Stimulated activated CD4-positive, alpha-beta T cell treated with anti-CD3 and anti-CD28 coated beads, Interleukin-2, amount 100 ng/mL, for 24 hours (primary cell): ENCODE measurements around the gene NACA2.
"Not testable (repeated sequence)": the region's sequence is repeated elsewhere in the genome, so short reads cannot be mapped to it uniquely, and the experiment has no call there.

ENCODE experiments used
- DNase-seq, 2 donors: peaks; one replicate each; pipeline ENCODE4 v3.0.0-alpha.2; 2020

NACA2 gene

DNA sequence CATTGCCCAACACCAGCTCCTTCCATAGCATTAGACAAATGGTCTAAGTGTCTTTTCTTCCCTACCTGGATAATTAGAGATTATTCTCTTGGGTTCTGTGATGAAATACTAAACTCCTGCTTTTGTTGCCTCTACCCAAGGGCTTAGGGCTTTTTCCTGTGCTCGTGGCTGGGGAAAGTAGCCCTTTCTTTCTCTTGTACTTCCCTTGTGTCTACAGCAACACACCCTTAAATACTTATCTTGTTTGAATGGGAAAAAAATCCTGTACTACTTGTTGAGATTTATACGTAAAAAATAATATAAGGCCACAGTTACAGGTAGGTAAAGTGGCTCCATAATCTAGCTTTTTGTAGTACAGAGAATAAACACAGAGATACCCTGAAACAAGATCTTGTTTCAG, 7.0 kb upstream of the NACA2 start:
- DNase-seq: no peak

DNA sequence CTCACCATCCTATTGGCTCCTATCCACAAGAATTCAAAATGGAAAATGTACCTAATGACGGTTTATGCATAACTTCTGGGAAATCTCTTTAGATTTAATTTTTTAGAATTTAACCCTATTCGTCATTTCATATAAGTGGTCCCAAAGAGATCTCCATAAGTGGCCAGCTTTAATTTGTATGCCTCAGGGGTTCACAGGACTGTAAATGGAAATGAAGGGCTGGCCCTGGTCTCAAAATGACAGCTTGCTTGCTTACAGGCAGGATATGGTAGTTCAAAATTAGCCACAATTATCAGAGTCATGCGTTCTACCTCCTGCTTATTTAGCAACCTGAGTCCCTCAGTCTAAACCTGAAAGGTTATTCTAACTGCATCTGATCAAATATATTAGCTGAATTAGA, 6.6 kb upstream of the NACA2 start:
- no peak for DNase-seq

DNA sequence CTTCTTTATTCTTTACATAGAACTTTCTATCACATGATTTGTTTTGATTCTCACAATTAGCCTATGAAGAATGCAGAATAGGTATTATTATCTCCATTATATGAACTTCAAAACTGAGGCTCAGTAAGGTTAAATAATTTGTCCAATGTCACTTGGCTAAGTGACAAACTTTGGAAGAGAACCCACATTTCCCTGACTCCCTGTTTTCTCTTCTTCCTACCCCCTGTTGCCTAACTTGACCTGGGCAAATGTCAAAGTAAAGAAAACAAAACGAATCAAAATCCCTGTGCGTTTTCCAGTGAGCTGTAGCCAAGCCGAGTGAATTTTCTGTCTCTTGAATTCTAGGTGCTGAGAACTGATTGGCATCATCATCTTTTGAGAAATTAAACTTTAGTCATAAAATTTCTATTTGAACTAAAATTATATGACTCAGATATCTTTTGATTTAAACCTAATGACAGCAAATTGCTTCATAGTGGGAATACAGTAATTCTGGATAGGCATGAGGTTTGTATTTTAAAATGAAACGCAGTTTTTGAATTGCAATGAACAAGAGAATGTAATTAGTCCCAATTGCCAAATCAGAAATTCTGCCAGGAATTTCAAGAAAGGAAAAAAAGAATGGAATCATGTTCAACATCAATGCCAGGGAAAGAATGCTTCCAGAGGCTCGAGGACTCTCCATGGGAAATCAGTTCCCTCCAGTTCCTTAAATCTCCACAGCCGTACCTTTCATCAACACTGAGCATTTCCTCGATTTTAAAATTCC, 4.6 kb upstream of the NACA2 start:
- no peak for DNase-seq

DNA sequence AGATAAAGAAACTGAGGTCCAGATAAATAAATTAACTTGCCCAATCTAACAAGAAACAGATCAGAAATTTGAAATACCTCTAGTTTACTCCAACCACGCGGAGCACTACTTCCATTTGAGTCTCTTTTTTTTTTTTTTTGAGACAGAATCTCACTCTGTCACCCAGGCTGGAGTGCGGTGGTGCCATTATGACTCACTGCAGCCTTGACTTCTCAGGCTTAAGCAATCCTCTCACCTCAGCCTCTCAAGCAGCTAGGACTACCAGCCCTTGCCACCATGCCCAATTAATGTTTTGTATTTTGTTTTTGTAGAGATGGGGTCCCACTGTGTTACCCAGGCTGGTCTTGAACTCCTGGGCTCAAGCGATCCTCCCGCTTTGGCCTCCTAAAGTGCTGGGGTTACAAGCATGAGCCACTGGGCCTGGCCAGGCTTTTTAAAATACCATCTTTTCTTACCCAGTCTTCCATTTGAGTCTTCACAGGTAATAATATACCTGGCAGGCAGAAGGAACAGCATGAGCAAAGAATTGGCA, 3.3 kb upstream of the NACA2 start:
- no peak for DNase-seq

DNA sequence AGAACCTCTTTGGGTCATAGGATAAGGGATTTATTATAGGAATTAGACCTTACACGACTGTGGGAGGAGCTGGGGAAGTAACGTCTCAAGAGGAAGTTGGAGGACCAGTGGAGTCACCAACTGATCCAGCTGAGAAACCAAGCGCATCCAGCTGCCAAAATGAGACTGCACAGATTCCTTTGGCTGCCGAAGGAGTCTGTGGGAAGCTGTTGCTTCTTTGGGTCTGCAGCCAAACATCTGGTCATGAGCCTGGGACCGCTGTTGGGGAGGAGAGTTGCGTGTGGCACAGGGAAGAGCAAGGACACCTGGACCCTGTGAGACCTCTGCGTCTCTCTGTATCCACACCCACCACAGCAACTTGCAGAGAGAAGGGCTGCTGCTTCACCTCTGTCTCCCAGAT, 2.4 kb upstream of the NACA2 start:
- no peak for DNase-seq

DNA sequence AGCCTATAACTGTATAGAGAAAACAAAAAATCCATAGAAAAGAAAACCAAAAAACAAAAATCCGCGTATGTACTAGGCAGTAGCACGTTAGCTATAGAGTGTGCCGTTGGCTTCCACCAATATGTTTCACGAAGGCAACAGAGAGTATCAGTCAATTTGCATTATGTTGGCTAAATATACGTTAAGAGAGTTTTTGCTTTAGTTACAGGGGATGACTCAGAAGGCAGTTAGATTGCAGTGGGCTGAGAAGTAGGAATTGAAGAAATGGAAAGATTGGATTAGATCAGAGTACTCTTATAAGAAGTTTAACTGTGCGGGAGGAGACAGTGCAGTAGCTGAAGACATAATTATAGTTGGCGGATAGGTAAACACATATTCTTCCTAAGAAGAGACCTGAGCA, 911 bp upstream of the NACA2 start:
- no peak for DNase-seq

DNA sequence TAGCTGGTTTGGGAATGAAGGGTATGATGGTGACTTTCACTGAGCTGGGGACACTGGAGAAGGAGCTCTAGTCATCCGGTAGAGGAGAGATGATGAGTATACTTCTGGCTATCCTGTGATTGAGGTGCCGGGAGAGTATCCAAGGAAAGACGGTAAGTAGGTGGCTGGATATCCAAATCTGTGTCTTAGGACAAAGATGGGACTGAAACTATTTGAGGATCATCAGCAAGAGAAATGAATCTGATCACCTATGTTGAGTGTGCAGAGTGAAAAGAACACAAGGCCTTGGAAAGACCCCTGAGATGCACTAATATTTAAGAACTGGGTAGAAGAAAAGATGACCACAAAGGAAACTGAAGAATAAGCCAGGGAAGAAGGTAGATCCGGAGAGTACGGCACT, 1.0 kb downstream of the NACA2 start:
- no peak for DNase-seq

DNA sequence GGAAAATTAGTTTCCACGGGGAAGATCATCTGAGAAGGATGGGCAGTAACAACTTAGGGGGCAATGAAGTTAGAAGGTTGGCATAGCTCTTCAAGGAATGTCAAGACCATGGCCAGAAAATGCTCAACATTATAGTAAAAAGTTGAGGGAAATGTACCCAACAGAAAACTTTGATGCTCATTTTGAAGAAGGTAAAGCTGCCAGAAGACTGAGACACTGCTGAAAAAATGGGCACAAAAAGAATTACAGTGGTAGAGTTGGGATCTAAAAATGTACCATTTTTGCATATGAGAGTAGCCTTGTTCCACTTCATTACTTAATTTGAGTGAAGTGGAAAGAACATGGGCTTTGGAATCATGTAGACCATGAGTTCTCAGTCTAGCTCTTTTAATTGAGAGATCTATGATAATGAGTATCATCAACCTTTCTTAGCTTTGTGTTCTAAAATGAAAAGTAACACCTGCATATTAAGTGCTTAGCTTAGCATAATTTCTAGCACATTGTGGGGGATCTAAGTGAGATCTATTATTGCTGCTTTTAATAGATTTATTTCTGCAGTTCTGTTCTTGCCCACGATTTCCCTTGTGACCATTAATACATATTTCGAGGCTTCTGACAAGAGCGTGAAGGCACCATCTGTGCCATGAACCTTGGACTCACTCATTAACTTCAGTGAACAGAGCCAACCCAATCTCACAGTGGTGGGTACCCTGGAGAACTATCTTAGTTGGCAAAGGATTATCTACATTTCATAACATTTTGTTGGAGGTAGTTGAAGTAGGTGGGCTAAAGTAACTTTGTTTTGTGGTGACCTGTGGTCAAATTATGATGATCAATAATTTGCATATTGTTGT, 3.0 kb downstream of the NACA2 start:
- DNase-seq: no peak

DNA sequence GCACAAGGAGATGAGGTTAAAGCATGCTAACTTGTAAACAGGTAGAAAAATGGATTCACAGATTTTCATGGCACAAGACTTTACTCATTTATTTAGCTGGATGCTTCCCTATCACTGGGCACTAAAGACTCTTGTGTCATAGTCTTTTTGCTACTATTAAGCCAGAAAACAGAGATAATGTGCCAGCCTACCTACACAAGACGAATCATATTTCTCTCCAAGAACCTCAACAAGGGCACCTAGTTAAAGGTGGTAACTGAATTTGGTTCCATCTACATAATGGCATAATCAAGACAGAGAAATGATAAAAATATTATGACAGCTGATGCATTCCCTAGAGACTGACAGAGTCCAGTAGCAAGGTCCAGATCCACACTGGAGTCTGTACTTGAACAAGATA, 3.8 kb downstream of the NACA2 start:
- no peak for DNase-seq

DNA sequence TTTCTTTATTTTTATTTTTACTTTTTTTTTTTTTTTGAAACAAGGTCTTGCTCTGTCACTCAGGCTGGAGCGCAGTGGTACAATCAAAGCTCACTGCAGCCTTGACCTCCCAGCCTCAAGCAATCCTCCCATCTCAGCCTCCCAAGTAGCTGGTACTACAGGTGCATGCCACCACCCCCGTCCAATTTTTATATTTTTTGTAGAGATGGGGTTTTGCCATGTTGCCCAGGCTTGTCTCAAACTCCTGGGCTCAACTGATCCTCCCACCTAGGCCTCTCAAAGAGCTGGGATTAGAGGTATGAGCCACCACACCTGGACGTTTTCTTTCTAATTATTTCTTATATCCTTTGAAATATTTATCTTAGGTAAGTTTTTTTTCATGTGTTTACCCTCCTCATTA, 4.4 kb downstream of the NACA2 start:
- DNase-seq: not testable (repeated sequence)

DNA sequence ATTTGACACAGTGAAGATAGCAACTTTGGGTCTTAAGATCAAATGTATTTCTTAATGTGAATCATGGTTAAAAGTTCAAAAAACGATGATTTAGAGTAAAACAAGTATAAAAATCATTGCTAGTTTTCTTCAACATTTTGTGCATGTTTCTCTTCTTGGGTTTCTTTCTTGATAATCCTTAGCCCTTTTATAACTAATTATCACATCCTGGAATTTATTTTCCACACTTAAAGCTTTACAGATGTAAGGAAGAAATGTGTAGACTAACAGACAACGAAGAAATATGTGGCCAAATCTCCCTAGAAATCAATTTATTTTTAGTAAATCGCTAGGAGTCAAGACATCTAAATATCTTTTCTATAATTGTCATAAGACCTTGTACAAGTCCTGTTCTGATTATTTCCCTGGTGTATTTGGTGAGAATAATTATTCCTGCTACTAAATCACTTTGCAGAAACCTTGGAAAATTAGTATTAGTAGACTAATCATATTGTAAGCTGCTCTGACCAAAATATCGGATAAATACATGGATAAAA, 4.9 kb downstream of the NACA2 start:
- no peak for DNase-seq

DNA sequence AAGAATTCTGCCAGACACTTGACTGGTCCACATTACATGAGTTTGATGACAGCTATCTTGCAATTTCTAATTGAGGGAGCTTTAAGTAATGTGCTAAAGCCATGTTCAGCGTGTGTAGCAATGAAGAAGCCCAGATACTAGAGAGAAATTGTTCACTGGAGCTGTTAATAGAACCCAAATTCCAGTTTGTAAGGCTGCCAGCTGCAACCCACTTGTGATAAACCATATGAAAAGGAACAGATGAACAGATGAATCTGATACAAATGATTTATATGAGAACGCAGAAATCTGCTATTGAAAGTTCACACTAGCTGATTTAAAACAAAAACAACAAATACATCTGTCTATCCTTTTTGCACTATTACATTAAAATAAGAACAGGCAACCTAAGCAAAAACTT, 6.2 kb downstream of the NACA2 start:
- DNase-seq: no peak

DNA sequence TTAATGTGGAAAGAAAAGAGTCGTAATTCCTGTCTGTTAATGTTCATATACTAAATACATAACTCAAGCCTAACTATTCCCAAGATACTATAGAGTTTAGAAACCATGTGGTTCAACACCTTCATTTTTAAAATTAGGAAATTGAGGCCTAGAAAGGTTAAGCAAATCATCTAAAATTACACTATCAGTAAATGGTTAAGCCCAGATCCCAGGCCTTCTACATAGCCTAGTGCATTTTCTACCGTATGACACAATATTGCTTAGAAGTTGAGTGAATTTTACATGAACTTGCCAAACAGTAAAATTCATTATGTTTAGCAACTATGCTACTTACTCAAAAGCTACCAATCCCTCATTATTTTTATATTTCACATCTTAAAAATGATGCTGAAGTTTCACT, 6.8 kb downstream of the NACA2 start:
- DNase-seq: no peak

DNA sequence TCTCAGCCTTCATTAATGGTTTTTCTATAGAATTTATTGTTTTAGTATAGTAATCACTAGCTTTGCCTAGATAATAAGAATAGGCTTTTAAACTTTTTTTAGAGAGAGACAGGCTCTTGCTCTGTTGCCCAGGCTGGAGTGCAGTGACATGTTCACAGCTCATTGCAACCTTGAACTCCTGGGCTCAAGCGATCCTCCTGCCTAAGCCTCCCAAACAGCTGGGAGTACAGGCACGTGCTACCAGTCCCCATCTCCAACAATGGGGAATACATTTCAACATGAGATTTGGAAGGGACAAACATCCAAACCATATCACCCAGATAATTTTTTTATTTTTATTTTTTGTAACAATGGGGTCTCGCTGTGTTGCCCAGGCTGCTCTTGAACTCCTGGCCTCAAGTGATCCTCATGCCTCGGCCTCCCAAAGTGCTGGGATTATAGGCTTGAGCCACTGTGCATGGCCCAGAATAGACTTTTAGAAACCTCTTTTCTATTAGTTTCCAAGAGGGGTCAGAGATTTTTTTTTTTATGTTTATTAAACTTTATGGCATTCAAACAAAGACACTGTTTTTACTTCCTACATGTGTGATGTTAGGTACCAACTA, 7.3 kb downstream of the NACA2 start:
- no peak for DNase-seq

DNA sequence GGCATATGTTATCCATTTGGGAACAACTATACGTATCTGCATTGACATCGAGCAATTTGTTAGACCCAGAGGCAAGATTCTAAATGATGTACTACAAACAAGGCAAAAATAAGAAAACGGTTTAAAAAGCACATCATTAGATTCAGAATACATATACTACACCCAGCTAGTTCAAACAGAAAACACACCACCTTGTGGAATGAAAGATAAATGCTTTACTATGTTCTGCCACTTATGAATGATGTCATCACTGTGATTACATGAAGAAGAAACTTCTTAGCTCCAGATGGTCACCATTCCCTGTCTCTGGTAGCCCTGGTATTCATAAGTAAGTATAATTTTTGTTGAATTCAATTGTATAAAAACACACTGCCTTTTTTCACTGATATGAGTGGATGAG, 7.8 kb downstream of the NACA2 start:
- DNase-seq: no peak

DNA sequence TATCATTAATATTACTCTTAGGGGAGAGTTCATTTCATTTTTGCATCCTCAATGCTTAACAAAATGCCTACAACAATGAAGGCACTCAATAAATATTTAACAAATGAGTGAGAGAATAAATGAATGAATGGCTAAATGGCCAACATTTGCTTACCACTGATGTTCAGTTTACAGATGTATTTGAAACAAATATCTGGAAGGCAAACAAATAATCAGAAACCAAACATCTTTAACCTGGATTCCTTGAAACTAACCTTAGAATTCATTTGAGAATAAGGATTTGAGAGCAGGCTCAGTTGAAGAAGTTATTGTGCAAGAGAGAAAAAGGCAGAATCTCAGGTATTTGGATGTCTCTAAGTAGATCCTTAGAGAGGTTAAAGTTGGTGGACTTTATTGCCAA, 8.4 kb downstream of the NACA2 start:
- no peak for DNase-seq

DNA sequence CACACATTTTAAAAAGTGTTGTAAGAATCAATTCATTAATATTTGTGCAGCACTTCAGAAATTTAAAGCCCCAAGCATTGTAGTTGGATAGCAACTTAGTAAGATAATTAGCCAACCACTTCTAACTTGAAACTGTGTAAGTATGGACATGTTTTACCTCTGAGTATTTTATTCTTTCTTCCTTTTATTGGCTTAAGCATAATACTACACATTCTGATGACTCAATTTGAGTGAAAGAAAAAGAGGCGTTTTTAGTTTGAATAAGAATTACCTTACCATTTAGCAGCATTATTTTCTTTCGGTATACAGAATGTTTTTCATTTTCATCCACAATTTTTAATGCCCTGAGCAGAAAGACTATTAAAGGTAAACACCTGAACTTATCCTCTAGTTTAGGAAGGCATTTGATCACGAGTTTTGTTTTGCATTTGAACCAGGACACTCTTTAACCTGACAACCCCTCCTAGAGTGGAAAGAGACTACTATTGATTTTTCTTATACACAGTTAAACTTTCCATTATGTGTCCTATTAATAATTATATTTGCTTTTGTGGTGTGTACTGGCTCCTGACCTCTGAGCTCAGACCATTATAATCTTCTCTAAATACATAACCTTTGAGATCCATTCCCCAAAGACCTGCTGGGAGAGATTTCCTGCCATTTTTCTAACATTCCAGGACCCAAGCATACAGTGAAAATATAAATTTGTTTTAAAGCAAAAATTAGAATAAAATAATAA, 9.2 kb downstream of the NACA2 start:
- no peak for DNase-seq

DNA sequence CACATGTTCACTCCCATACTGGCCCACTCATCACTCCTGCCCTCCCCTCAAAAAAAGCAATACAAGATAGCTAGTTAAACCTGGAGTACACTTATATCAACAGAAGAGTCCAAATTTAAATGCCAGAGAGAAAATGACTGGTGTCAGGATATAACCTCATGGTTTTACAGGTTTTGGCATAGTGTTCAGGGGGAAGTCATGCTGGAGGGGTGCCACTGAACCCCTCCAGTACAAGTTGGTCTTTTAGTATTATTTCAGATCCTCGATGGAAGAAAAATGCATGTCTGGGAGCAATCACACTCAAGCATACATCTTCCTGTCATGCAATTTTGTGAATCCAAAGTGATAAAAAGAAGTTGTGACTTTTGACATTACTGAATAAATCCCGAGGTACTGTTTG, 10.5 kb downstream of the NACA2 start:
- no peak for DNase-seq

DNA sequence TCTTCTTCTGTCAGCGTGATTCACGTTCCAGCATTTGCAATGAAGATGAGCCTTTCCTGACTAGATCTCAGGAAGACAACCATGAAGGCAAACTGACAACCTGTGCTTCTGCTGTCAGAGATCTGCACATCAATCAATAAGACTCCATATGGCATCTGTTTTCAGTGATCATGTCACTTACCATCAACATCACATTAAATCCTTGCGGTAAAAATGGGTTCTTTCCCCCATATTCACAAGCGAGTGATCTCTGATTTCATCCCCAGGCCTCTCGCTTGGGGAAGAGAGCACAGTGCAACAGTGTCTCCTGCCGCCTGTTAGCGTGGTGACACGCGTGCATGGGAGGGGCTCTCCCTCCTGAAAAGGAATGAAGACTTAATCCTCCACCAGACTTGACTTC, 11.1 kb downstream of the NACA2 start:
- DNase-seq: no peak

DNA sequence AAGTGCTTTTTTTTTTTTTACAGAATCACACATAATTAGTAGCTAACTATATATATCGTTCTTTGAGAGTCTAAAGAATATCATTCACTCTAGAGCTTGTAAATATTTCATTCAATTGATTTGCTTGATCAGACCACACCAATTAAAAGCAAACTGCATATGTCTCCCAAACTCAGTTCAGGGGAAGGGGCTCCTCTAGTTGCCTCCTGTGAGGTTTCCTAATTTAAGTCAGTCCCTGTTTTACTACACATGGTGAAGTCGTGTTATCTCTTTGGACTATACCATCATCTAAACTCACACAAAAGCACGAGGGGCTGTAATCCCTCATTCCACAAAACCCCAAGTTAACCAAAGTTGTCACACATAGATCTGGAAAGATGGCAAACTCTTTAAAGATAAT, 11.7 kb downstream of the NACA2 start:
- no peak for DNase-seq

DNA sequence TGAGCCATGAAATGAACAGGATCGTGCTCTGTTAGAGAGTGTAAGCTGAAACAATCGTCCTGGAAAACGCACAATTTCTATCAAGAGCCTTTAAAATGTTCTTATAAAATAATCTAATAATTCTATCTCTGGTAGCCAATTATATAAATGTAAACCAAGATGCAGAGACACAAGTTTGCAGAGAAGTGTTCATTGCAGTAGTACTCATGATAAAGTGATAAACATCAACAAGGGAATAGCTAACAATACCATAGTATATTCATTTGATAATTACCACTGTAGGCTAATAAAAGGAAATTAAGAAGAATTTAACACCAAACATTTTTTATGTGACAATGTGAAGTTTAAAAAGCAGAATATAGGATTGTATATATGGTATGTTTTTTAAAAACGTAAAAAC, 12.4 kb downstream of the NACA2 start:
- DNase-seq: no peak

DNA sequence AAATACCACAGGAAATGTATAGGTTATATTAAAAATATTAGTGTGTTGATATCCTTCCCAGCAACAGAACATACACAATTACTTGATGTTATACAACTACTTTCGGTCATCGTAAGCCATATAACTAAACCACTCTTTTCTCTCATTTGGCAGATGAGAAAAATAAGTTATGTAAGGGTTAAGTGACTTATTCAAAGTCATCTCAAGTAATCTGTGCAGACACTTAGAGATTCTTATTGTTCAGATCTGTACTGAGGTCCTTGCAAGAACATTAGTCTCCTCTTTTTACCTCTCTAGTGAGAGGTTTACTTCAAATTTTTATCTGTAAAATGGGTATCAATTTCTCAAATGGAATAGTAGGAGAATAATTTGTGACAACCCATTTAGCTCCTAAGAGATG, 15.0 kb downstream of the NACA2 start:
- no peak for DNase-seq
